T-helper 1 cell treated with Interleukin-12 subunit alpha and Interleukin-12 subunit beta and Interleukin-4 antibody, amounts not matched to agents 30 ng/mL and 1 ng/mL, for 36 hours (primary cell): ENCODE data around the gene DAB1. TPM values are rescaled to one million over a fixed set of nuclear protein-coding genes. Genes with fewer than 3 reads are reported as not detected.
"Not testable (repeated sequence)": the region's sequence is repeated elsewhere in the genome, so short reads cannot be mapped to it uniquely, and the experiment has no call there.

Experiments used
- intact Hi-C: fragments of 100-400 bp; cut with micrococcal nuclease; formaldehyde crosslinking; loops from one replicate; pipeline ENCODE4 v1.15.1; 2024
- total RNA-seq: library from RNA; stranded (reverse); gene quantifications from 2 replicates; pipeline ENCODE4 v1.2.3, GENCODE V29; 2022

Gene DAB1
- total RNA-seq, 1 donor from 2014 or later = 0.15 TPM

DNA sequence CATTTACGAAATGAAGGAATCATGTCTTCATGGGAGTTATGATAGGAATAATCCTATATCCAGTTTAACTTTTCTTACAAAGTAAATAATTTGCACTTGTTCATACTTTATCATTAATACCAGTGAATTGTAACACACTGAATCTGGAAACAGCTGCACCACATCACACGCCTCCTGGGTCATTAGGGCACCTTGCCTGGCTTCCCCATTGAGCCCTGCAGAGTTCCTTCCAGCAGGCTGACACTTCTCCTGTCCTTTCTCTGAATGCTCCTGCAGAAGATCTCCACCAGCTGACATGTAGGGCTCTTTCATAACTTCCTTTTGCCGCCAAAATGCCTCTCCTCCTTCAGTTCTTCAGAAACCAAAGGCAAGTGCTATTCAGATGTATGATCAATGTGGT lies 201.1 kb downstream of the DAB1 start:
- intact Hi-C loops = no loop called here

- intact Hi-C loops = no loop called here
These were observed 201.6 kb downstream of the DAB1 start for GRCh38 chr1:57222307-57222706.

DNA sequence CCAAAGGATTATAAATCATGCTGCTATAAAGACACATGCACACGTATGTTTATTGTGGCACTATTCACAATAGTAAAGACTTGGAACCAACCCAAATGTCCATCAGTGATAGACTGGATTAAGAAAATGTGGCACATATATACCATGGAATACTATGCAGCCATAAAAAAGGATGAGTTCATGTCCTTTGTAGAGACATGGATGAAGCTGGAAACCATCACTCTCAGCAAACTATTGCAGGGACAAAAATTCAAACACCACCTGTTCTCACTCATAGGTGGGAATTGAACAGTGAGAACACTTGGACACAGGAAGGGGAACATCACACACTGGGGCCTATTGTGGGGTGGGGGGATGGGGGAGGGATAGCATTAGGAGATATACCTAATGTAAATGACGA lies 203.0 kb downstream of the DAB1 start:
- intact Hi-C loops = not testable (repeated sequence)

GRCh38 chr1:57218487-57219079 lies 205.3 kb downstream of the DAB1 start:
- intact Hi-C loops = no loop called here

DNA sequence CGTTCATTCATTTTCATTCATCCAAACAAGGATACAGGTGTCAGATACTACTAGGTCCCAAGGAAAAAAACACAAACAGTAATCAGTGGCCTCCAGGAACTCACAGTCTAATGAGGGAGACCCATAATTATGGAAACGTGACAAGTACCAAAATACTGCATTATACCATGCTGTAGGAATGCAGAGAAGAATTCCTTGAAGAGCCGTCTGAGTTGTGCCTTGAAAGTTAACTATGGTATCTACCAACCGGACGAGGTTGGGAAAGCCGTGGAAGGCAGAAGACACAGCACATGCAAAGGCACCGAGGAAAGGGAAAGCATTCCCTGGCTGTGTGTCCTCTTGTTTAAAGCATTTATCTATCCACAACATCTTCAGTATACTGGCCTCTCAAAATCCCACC lies 206.0 kb downstream of the DAB1 start:
- intact Hi-C loops = no loop called here

- intact Hi-C loops = no loop called here
These were observed 208.8 kb downstream of the DAB1 start for GRCh38 chr1:57214951-57215575.

DNA sequence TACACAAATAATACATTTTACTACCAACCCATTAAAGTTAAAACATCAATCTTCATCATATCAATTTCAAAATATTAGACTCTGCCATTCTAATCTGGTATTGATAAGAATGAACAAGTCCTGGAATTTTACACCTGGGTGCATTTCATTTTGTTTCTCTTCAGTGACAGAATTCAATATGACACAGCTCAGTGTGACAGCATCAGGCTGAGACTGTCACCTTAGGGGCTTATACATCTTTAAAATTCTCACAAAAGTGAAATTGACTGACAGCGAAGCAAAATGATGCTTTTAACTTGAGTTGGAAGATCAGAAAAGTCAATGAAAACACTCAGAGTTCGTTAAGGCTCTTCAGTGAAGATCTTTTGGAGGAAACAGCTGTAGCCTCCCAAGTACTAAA lies 213.0 kb downstream of the DAB1 start:
- intact Hi-C loops = no loop called here

DNA sequence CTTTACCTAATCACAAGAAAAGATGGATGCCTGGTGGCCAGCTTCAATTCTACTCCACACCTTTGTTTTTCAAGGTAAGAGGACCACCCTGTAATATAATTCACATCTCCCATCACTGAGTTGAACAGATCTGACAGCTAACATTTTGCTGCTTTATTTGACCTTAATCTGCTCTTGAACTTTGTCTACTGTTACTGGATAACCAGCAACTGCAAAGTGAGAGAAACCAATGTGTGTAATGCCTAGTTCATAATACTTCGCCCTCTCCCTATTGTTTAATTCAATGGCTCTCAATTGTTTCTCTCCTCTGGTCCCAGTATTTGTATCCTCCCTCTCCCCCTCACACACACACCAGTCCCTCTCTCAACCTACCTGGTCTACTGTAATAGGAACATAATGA lies 214.4 kb downstream of the DAB1 start:
- intact Hi-C loops = no loop called here

GRCh38 chr1:57208741-57209302 lies 215.0 kb downstream of the DAB1 start:
- intact Hi-C loops = no loop called here

DNA sequence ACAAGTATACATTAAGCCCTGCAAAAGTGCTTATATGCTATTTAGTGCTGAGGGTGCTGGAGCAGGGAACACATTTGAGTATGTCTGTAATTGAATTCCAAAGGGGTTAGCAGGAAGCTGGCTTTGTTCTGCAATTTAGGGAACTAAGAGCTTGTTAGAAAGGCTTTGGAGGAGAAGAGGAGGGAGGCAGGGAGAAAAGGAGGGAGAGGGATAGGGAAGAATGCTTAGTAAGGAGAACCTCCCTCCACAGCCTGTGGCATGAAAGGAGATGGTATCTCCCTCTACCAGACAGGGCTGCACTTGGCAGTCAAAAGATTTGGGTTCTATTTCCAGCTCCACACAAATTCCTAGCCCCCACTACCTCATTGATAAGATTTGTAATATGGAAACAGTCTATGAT lies 217.8 kb downstream of the DAB1 start:
- intact Hi-C loops = no loop called here

DNA sequence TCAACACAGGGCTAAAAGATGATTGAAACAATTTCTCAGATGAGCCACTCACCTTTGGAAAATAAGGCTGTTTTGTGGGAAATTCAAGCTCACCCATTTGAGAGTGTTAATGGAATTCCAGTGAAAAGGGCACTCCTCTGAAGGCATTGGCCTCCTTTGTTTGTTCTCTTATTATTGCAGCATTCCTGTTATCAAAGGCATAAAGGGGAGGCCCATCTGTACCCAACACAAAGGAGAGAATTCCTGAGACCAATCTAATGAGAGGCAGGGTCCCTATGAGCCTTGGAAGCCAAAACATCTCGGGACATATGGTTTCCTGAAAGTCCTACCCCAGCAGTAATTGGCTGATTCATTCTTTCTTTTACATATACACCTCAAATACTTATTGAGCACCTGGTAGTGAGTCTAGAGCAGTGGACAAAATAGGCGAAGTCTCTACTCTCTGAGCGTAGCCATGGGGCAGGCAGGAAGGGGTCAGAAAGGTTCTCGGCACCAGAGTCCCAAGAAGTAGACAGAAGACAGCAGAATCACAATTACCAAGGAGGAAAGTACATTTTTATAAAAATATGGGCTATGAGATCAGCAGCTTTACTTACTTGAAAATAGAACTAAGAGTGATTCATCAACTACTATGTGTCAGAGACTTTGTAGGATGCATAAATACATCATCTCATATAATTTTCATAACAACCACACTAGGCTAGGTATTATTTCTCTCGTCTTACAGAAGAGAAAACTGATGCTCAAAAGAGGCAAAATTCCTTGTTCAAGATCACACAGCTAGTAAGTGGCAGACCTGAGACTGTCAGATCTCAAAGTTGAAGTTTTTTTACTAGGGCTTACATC lies 218.7 kb downstream of the DAB1 start:
- intact Hi-C loops = no loop called here

DNA sequence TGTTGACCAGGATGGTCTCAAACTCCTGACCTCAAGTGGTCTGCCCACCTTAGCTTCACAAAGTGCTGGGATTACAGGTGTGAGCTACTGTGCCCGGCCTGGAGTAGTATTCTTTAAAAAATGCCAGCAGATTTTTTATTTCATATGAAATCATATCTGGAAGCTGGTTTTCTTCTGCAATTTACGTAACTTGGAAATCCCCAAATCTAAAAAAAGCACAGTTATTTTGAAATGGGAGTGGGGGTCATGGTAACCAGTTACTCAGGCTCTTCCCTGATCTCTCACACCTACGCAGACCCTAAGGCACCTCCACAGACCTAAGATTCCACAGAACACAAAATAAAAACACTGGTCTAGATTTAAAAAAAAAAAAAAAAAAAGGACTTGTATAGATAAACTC lies 219.8 kb downstream of the DAB1 start:
- intact Hi-C loops = no loop called here

DNA sequence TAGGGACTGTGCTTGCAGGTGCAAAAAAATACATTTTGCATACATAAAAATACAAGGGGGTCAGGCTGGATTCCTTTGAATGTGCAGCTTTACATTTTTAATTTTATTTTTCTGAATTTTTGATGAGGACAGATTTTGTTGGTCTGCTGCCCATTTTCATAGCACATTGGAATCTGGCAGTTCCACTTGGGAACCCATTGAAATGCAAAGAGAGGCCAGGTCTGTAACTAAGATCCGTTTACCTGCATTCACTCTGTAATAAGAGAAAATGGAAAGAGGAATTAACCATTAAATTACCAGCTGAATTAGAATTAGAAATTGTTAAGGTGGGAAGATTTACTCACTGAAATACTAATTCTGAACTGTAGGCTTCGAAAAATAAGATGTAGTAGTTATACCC lies 221.6 kb downstream of the DAB1 start:
- intact Hi-C loops = no loop called here

DNA sequence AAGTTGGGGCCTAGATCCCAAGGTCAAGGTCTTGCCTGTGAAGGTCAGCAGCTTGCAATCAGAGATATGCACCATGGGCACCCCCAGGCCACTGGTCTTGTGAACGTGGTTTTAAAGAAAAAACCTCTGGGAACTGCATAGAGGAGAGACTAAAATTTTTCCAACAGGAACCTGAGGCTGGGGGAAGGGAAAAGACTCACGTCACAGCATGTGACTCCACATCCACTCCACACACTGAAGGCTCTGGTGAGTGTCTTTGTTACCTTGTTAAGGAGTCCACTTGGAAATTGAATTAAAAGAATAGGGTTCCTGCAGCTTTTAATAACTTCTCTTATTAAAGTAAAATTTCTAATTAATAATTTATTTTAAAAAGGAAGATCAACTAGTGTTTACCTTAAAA lies 224.9 kb downstream of the DAB1 start:
- intact Hi-C loops = no loop called here

GRCh38 chr1:57195436-57195941 lies 228.4 kb downstream of the DAB1 start:
- intact Hi-C loops = no loop called here

GRCh38 chr1:57192222-57192621 lies 231.6 kb downstream of the DAB1 start:
- intact Hi-C loops = no loop called here

GRCh38 chr1:57190898-57191297 lies 233.0 kb downstream of the DAB1 start:
- intact Hi-C loops = no loop called here

- intact Hi-C loops = no loop called here
These were observed 235.7 kb downstream of the DAB1 start for GRCh38 chr1:57188168-57188567.

DNA sequence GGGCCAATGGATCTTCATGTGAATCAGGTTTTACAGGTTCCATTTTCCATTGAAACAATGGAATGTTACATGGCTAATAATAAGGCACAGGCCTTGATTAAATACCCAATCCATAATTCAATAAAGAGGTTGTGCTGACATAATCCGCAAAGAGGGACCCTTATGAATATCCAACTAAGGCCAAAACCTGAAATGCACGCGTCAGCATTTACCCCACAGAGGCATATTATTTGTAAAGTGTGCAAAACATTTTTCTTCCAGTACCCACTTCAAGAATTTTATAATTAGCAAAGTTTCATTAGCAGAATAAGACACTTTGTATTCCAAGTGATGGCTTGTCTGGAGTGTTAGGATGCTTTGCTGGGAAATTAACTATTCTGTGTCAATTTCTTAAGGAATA lies 237.4 kb downstream of the DAB1 start:
- intact Hi-C loops = no loop called here

GRCh38 chr1:57179001-57179400 lies 244.9 kb downstream of the DAB1 start:
- intact Hi-C loops = no loop called here

GRCh38 chr1:57175506-57175905 lies 248.4 kb downstream of the DAB1 start:
- intact Hi-C loops = no loop called here

- intact Hi-C loops = no loop called here
These were observed 251.8 kb downstream of the DAB1 start for GRCh38 chr1:57172040-57172439.
